ENCODE results near the gene PHKA2.

The PHKA2 gene

GRCh38 chrX:18927558-18927957 is 56.4 kb downstream of the PHKA2 start:
- no peak for DNase-seq (ENCODE audit: low read depth)

- no peak for DNase-seq (ENCODE audit: low read depth)
Observed at GRCh38 chrX:18924507-18925088, 59.3 kb downstream of the PHKA2 start.

- no peak for DNase-seq (ENCODE audit: low read depth)
Observed at GRCh38 chrX:18920566-18920965, 63.3 kb downstream of the PHKA2 start.

GRCh38 chrX:18920079-18920478 is 63.8 kb downstream of the PHKA2 start:
- DNase-seq (ENCODE audit: low read depth): no peak

- DNase-seq (ENCODE audit: low read depth): no peak
Observed at GRCh38 chrX:18917831-18918230, 66.1 kb downstream of the PHKA2 start.

- DNase-seq (ENCODE audit: low read depth): no peak
Observed at GRCh38 chrX:18906286-18906685, 77.6 kb downstream of the PHKA2 start.

- no peak for DNase-seq (ENCODE audit: low read depth)
Observed at GRCh38 chrX:18900401-18900976, 83.4 kb downstream of the PHKA2 start.

- no peak for DNase-seq (ENCODE audit: low read depth)
Observed at GRCh38 chrX:18899796-18900380, 84.0 kb downstream of the PHKA2 start.

- no peak for DNase-seq (ENCODE audit: low read depth)
Observed at GRCh38 chrX:18898492-18898891, 85.4 kb downstream of the PHKA2 start.

- no peak for DNase-seq (ENCODE audit: low read depth)
Observed at GRCh38 chrX:18898091-18898490, 85.8 kb downstream of the PHKA2 start.

GRCh38 chrX:18897611-18898010 is 86.3 kb downstream of the PHKA2 start:
- DNase-seq (ENCODE audit: low read depth): no peak

- no peak for DNase-seq (ENCODE audit: low read depth)
Observed at GRCh38 chrX:18896680-18897544, 87.0 kb downstream of the PHKA2 start.

- DNase-seq (ENCODE audit: low read depth): no peak
Observed at GRCh38 chrX:18895189-18895951, 88.5 kb downstream of the PHKA2 start.

- no peak for DNase-seq (ENCODE audit: low read depth)
Observed at GRCh38 chrX:18894156-18894555, 89.8 kb downstream of the PHKA2 start.

- no peak for DNase-seq (ENCODE audit: low read depth)
Observed at GRCh38 chrX:18893536-18893935, 90.4 kb downstream of the PHKA2 start.

- no peak for DNase-seq (ENCODE audit: low read depth)
Observed at GRCh38 chrX:18892899-18893298, 91.0 kb downstream of the PHKA2 start.

- no peak for DNase-seq (ENCODE audit: low read depth)
Observed at GRCh38 chrX:18891548-18891945, 92.4 kb downstream of the PHKA2 start.

- no peak for DNase-seq (ENCODE audit: low read depth)
Observed at GRCh38 chrX:18890724-18891547, 93.0 kb downstream of the PHKA2 start.

- DNase-seq (ENCODE audit: low read depth): no peak
Observed at GRCh38 chrX:18890049-18890381, 93.9 kb downstream of the PHKA2 start.

GRCh38 chrX:18889346-18890048 is 94.4 kb downstream of the PHKA2 start:
- DNase-seq (ENCODE audit: low read depth): no peak

GRCh38 chrX:18888281-18888680 is 95.6 kb downstream of the PHKA2 start:
- no peak for DNase-seq (ENCODE audit: low read depth)
